Mammary epithelial cell (primary cell): Measurements from ENCODE around the gene ARHGAP45.

Experiments
- EZH2 ChIP-seq: IDR thresholded peaks from 2 replicates; pipeline ENCODE4 v1.6.1; 2012; ENCODE audit warnings: low read length, inconsistent platforms, borderline replicate concordance
- TF ChIP-seq, protein P1 (sequence below), 2 donors: IDR thresholded peaks in 1 of 2; conservative IDR thresholded peaks in 1 of 2; 2 replicates each; pipeline ENCODE4 v1.5.1; 2011 to 2012; ENCODE audit warnings: inconsistent platforms in 2 of 2, low read length in 2 of 2, mild to moderate bottlenecking in 2 of 2, control low read depth in 1 of 2, low read depth in 1 of 2; ENCODE audit not compliant: insufficient read depth in 1 of 2; ENCODE audit errors: extremely low read depth in 1 of 2

DNA sequence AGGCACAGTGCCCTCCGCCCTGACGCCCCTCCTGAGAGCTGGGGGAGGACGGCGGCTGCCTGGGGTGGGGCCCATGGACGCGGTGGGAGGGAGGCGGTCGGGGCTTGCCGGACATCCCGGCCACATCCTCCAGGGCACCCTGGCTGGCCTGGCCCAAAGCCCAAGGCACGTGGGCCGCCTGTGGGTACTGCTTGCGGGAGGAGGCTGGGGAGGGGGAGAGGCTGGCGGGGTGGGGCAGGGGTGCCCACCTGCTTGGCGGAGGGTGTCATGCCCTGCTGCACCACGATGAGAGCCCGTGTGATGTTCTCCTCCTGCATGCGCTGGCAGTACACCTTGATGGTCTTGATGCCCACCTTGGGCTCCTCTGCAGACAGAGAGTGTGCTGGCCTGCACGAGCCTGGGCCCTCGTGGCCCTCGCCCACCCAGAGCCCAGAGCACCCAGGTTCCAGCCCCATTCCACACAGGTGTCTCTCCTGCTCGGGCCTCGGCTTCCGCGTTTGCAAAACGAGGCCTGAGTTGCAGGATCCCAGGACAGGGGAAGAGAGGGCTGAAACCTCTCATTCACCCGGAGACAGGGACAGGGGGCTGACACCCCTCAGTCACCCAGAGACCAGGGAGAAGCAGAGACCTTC, 24.7 kb downstream of the ARHGAP45 start:
- TF ChIP-seq EZH2 = no peak
- TF ChIP-seq, protein P1, sequence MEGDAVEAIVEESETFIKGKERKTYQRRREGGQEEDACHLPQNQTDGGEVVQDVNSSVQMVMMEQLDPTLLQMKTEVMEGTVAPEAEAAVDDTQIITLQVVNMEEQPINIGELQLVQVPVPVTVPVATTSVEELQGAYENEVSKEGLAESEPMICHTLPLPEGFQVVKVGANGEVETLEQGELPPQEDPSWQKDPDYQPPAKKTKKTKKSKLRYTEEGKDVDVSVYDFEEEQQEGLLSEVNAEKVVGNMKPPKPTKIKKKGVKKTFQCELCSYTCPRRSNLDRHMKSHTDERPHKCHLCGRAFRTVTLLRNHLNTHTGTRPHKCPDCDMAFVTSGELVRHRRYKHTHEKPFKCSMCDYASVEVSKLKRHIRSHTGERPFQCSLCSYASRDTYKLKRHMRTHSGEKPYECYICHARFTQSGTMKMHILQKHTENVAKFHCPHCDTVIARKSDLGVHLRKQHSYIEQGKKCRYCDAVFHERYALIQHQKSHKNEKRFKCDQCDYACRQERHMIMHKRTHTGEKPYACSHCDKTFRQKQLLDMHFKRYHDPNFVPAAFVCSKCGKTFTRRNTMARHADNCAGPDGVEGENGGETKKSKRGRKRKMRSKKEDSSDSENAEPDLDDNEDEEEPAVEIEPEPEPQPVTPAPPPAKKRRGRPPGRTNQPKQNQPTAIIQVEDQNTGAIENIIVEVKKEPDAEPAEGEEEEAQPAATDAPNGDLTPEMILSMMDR (conservative IDR thresholded peaks at IDR 0.05 in 1 of 2, IDR thresholded peaks at IDR 0.05 in 1 of 2; ENCODE audit: extremely low read depth in 1 of 2, insufficient read depth in 1 of 2, low read depth in 1 of 2, low read length in 2 of 2) = no peak
